ENCODE measurements around the gene TBX1. TPM values are rescaled to one million over a fixed set of nuclear protein-coding genes. Genes with fewer than 3 reads are reported as not detected.

TBX1 gene
- polyA plus RNA-seq, 3 donors = not detected

- peaks cover 16 to 55% (median 22%) of the 10 kb centered on the region in 3 donors for H3K27me3 Mint-ChIP-seq (ENCODE audit: low read depth in 3 of 3)
- TF ChIP-seq CTCF (IDR thresholded peaks at IDR 0.05) = no peak
- no peak for DNase-seq
- Histone ChIP-seq H3K79me2 (ENCODE audit: insufficient read depth, low read length) (no peaks in the 10 kb centered on the region), H3K9me3 (replicated peaks in 1 of 2; ENCODE audit: control insufficient read depth in 1 of 2, insufficient read depth in 1 of 2, low read length in 2 of 2) (no peaks in the 10 kb centered on the region), H2AFZ (ENCODE audit: insufficient read depth, low read depth, low read length, poor library complexity, severe bottlenecking) (peak overlapping the region; percentile 88), H3K4me1 (ENCODE audit: control insufficient read depth in 1 of 2, insufficient read depth in 2 of 2, low read length in 2 of 2) (peaks cover 7 to 8% of the 10 kb centered on the region in 2 donors), H3K36me3 (replicated peaks in 1 of 2; ENCODE audit: control insufficient read depth in 1 of 2, insufficient read depth in 2 of 2, low read length in 2 of 2) (no peaks in the 10 kb centered on the region), H3K4me3 (replicated peaks in 1 of 3; ENCODE audit: low read depth in 2 of 3, low read length in 3 of 3) (no peak overlapping the region), H4K20me1 (ENCODE audit: insufficient read depth, low read length) (no peaks in the 10 kb centered on the region), H3K9ac (ENCODE audit: insufficient read depth, low read length, poor library complexity, severe bottlenecking) (peak overlapping the region; percentile 46), H3K4me2 (replicated peaks; ENCODE audit: extremely low read depth, low read length, poor library complexity, severe bottlenecking) (no peak overlapping the region), H3K27ac (ENCODE audit: low read depth in 1 of 2, low read length in 2 of 2) (no peak overlapping the region), H3K27me3 (ENCODE audit: control insufficient read depth in 2 of 2, insufficient read depth in 2 of 2, low read length in 2 of 2) (peaks cover 0 to 14% of the 10 kb centered on the region in 2 donors)
- WGBS (ENCODE audit: insufficient coverage) = 100% methylated on average over 8 of the region's 8 CpGs
- H3K4me3 Mint-ChIP-seq = no peak overlapping the region
- H3K9me3 Mint-ChIP-seq = peaks cover 0 to 4% (median 1%) of the 10 kb centered on the region in 7 donors
- H3K4me1 Mint-ChIP-seq = peaks cover 4% of the 10 kb centered on the region
- intact Hi-C loops (cut with micrococcal nuclease) = loop anchor here (1.0 to 5.0 kb wide), 3 partner anchors 180 to 282 kb away; no protein-coding TSS in a partner anchor
- H3K36me3 Mint-ChIP-seq = no peaks in the 10 kb centered on the region
- H3K27ac Mint-ChIP-seq = no peak overlapping the region
These were observed 30.4 kb upstream of the TBX1 start for GRCh38 chr22:19730198-19730597.

- Histone ChIP-seq H2AFZ (ENCODE audit: insufficient read depth, low read depth, low read length, poor library complexity, severe bottlenecking) (peak overlapping the region; percentile 88), H3K9me3 (replicated peaks in 1 of 2; ENCODE audit: control insufficient read depth in 1 of 2, insufficient read depth in 1 of 2, low read length in 2 of 2) (no peaks in the 10 kb centered on the region), H3K79me2 (ENCODE audit: insufficient read depth, low read length) (no peaks in the 10 kb centered on the region), H3K27me3 (ENCODE audit: control insufficient read depth in 2 of 2, insufficient read depth in 2 of 2, low read length in 2 of 2) (peaks cover 0 to 10% of the 10 kb centered on the region in 2 donors), H4K20me1 (ENCODE audit: insufficient read depth, low read length) (no peaks in the 10 kb centered on the region), H3K4me2 (replicated peaks; ENCODE audit: extremely low read depth, low read length, poor library complexity, severe bottlenecking) (peak overlapping the region; percentile 85), H3K9ac (ENCODE audit: insufficient read depth, low read length, poor library complexity, severe bottlenecking) (peak overlapping the region; percentile 46), H3K36me3 (replicated peaks in 1 of 2; ENCODE audit: control insufficient read depth in 1 of 2, insufficient read depth in 2 of 2, low read length in 2 of 2) (no peaks in the 10 kb centered on the region), H3K4me1 (ENCODE audit: control insufficient read depth in 1 of 2, insufficient read depth in 2 of 2, low read length in 2 of 2) (peaks cover 7 to 8% of the 10 kb centered on the region in 2 donors), H3K27ac (ENCODE audit: low read depth in 1 of 2, low read length in 2 of 2) (no peak overlapping the region), H3K4me3 (replicated peaks in 1 of 3; ENCODE audit: low read depth in 2 of 3, low read length in 3 of 3) (peak overlapping the region in 1 of 3 experiments; percentile 67)
- peak; percentile 63 to 68 (median 67) for DNase-seq
- intact Hi-C loops (cut with micrococcal nuclease) = loop anchor here (1.0 to 5.0 kb wide), 3 partner anchors 179 to 281 kb away; no protein-coding TSS in a partner anchor
- TF ChIP-seq CTCF (IDR thresholded peaks at IDR 0.05) = peak; percentile 95
- Mint-ChIP-seq H3K27ac (no peak overlapping the region), H3K27me3 (ENCODE audit: low read depth in 3 of 3) (peaks cover 12 to 54% (median 19%) of the 10 kb centered on the region in 3 donors), H3K4me3 (peak overlapping the region; percentile 62 to 90), H3K9me3 (peaks cover 0 to 3% (median 0%) of the 10 kb centered on the region in 7 donors), H3K36me3 (no peaks in the 10 kb centered on the region), H3K4me1 (peaks cover 4% of the 10 kb centered on the region)
- 3% methylated on average over 48 of the region's 48 CpGs for WGBS (ENCODE audit: insufficient coverage)
These were observed 29.8 kb upstream of the TBX1 start for GRCh38 chr22:19730655-19731360.

All from CD14-positive monocyte (primary cell).